Retinal pigment epithelial cell (primary cell): ENCODE results near the gene TNRC18.

Source experiments
- DNase-seq: peaks from one replicate; pipeline ENCODE4 v3.0.0-alpha.2; 2010; ENCODE audit warnings: low read depth
- H3K4me3 ChIP-seq: 2 replicates; pipeline ENCODE4 v1.5.1; 2011; ENCODE audit warnings: mild to moderate bottlenecking, low read length, control low read depth, moderate library complexity
- CTCF ChIP-seq: conservative IDR thresholded peaks from 2 replicates; pipeline ENCODE4 v1.5.1; 2011; ENCODE audit warnings: low read depth, low read length, control low read depth, inconsistent platforms

TNRC18 gene

GRCh38 chr7:5439209-5439571, 15.6 kb upstream of the TNRC18 start:
- DNase-seq, result no peak
- no peak for TF ChIP-seq CTCF
- no peak overlapping the region for H3K4me3 ChIP-seq

- DNase-seq, result no peak
- H3K4me3 ChIP-seq, result no peak overlapping the region
- no peak for TF ChIP-seq CTCF
Observed at GRCh38 chr7:5437987-5438386, 14.4 kb upstream of the TNRC18 start.

GRCh38 chr7:5437348-5437892, 13.8 kb upstream of the TNRC18 start:
- DNase-seq, result no peak
- H3K4me3 ChIP-seq, result no peak overlapping the region
- TF ChIP-seq CTCF, result no peak

- no peak for TF ChIP-seq CTCF
- DNase-seq, result no peak
- no peak overlapping the region for H3K4me3 ChIP-seq
Observed at GRCh38 chr7:5436003-5436678, 12.5 kb upstream of the TNRC18 start.

- no peak overlapping the region for H3K4me3 ChIP-seq
- DNase-seq, result no peak
- TF ChIP-seq CTCF, result no peak
Observed at GRCh38 chr7:5435291-5436002, 11.8 kb upstream of the TNRC18 start.

GRCh38 chr7:5433181-5433580, 9.5 kb upstream of the TNRC18 start:
- no peak for DNase-seq
- TF ChIP-seq CTCF, result no peak
- no peak overlapping the region for H3K4me3 ChIP-seq

GRCh38 chr7:5432691-5433090, 9.1 kb upstream of the TNRC18 start:
- no peak for DNase-seq
- no peak overlapping the region for H3K4me3 ChIP-seq
- TF ChIP-seq CTCF, result no peak
